ENCODE results near the gene KRTAP10-7. TPM values are rescaled to one million over a fixed set of nuclear protein-coding genes. Genes with fewer than 3 reads are reported as not detected.
"Not testable (repeated sequence)": the region's sequence is repeated elsewhere in the genome, so short reads cannot be mapped to it uniquely, and the experiment has no call there.

The KRTAP10-7 gene
- total and polyA plus RNA-seq, 2 of the 13 experiments (the other 11 are each of a cell fraction or from before 2014, with no cell fraction given): not detected

DNA sequence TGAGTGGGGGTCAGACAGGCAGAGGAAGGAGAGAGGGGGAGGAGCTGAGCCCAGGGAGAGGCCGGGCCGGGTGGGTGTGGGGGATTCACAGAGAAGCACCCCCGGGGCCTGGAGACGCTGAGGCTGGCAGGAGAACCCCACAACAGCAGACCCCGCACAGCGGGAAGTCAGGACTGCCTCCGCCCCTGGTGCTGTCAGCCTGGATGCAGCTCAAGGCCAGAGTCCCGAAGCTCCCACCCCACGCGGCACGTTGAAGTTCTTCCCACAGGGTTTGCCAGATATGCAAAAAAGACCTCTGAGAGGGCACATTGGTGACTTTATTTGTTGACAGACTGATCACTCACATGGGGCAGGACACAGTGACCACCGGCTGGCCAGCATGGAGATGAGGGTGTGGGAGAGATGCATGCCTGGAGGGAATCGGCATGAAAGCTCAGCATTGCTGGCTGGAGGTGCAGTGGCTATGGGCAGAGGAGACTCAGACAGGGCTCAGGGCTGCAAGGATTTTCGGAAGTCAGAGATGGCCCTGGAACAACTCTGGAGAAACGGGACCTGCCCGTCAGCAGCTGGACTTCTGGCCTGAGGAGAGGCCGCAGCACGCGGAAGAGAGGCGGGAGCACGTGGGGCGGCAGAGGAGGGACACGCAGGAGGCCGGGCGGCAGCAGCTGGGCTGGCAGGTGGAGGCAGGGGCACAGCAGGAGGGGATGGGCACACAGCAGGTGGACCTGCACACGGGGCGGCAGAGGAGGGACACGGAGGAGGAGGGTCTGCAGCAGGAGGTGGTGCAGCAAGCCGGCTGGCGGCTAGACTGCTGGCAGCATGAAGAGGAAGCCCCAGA is 42.7 kb upstream of the KRTAP10-7 start (continued):
- no peak for TF ChIP-seq FOXA3 (CRISPR knock-in tag; IDR thresholded peaks at IDR 0.05)
- TF ChIP-seq TBP (CRISPR knock-in tag; IDR thresholded peaks at IDR 0.05): no peak
- no peak for TF ChIP-seq PAF1 (CRISPR knock-in tag; IDR thresholded peaks at IDR 0.05)
- TF ChIP-seq ZNF484 (CRISPR knock-in tag; IDR thresholded peaks at IDR 0.05; ENCODE audit: borderline replicate concordance, low read depth): no peak
- TF ChIP-seq SRF (IDR thresholded peaks at IDR 0.05; ENCODE audit: low read depth, low read length): no peak

DNA sequence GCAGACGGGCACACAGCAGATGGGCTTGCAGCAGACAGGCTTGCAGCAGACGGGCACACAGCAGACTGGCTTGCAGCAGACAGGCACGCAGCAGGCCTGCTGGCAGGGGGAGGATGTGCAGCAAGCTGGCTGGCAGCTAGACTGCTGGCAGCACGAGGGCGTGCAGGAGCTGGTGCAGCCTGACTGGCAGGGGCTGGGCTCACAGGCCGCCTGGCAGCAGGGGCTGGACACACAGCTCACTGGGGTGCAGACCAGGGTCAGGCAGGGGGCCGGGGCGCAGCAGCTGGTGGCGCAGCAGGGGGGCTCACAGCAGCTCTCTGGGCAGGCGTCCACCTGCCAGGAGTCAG is 42.1 kb upstream of the KRTAP10-7 start:
- CTCF ChIA-PET (ENCODE audit: low intra/inter-chr PET ratio, low total read pairs); intact Hi-C loops (cut with micrococcal nuclease; ENCODE audit: unreplicated experiment); H3K4me1 ChIP-seq (ENCODE audit: insufficient read depth, low read length); H3K9me3 ChIP-seq (ENCODE audit: low read length); H3K27ac ChIP-seq (ENCODE audit: extremely low read length, insufficient read depth, low read length); H2AFZ ChIP-seq (ENCODE audit: low read length); H3K4me2 ChIP-seq (ENCODE audit: low read depth, low read length); BruUV-seq (replicated peaks); in situ Hi-C loops (cut with HindIII; ENCODE audit: extremely low pct_ligation_motif_present, low pct_unique_long_range_greater_than_20kb); H3K9ac ChIP-seq (ENCODE audit: insufficient read depth, low read depth, low read length); H3K79me2 ChIP-seq (ENCODE audit: insufficient read depth, low read length); DNase-seq (ENCODE audit: low spot score); POLR2A ChIA-PET; FAIRE-seq; H3K4me3 ChIP-seq (replicated peaks in 1 of 3; ENCODE audit: insufficient read depth in 1 of 3, low read depth in 2 of 3, low read length in 3 of 3); ATAC-seq; H4K20me1 ChIP-seq (ENCODE audit: insufficient read depth, low read length); H3K36me3 ChIP-seq (replicated peaks in 1 of 2; ENCODE audit: control insufficient read depth in 1 of 2, insufficient read depth in 2 of 2, low read length in 2 of 2): not testable (repeated sequence)
- WGBS (ENCODE audit: low lambda C conversion rate): no CpG with 5 or more reads among the region's 10 CpGs
- peaks cover 0 to 11% of the 10 kb centered on the region in 2 experiments; a peak in 2 of 5 replicates for H3K27me3 ChIP-seq (ENCODE audit: control insufficient read depth in 1 of 2, insufficient read depth in 2 of 2, low read length in 2 of 2)

GRCh38 chr21:44558695-44559094 is 41.7 kb upstream of the KRTAP10-7 start, which contains the start of gene KRTAP10-3:
Gene KRTAP10-3, minus strand, starts transcription at chr21:44558795. Its CDS starts 80 bp downstream, at chr21:44558715.
- TF ChIP-seq PHF21A (CRISPR knock-in tag; IDR thresholded peaks at IDR 0.05): no peak
- no peak for TF ChIP-seq NCOR1 (IDR thresholded peaks at IDR 0.05; ENCODE audit: borderline replicate concordance, low read length)
- TF ChIP-seq ZNF335 (CRISPR knock-in tag; IDR thresholded peaks at IDR 0.05): no peak
- TF ChIP-seq, protein P1, sequence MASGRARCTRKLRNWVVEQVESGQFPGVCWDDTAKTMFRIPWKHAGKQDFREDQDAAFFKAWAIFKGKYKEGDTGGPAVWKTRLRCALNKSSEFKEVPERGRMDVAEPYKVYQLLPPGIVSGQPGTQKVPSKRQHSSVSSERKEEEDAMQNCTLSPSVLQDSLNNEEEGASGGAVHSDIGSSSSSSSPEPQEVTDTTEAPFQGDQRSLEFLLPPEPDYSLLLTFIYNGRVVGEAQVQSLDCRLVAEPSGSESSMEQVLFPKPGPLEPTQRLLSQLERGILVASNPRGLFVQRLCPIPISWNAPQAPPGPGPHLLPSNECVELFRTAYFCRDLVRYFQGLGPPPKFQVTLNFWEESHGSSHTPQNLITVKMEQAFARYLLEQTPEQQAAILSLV (CRISPR knock-in tag; IDR thresholded peaks at IDR 0.05; ENCODE audit: borderline replicate concordance): no peak
- no peak for TF ChIP-seq ZNF720 (CRISPR knock-in tag; IDR thresholded peaks at IDR 0.05)
- TF ChIP-seq TFE3 (CRISPR knock-in tag; IDR thresholded peaks at IDR 0.05): no peak
- no peak for TF ChIP-seq FOXA1 (IDR thresholded peaks at IDR 0.05)
- TF ChIP-seq FOXA1 (CRISPR knock-in tag; IDR thresholded peaks at IDR 0.05): no peak
- intact Hi-C loops (cut with micrococcal nuclease; ENCODE audit: unreplicated experiment) (no loop called here), in situ Hi-C loops (cut with HindIII; ENCODE audit: extremely low pct_ligation_motif_present, low pct_unique_long_range_greater_than_20kb) (no loop called here)
- Histone ChIP-seq H3K36me3 (replicated peaks in 1 of 2; ENCODE audit: control insufficient read depth in 1 of 2, insufficient read depth in 2 of 2, low read length in 2 of 2) (no peaks in the 10 kb centered on the region), H3K4me1 (ENCODE audit: insufficient read depth, low read length) (no peaks in the 10 kb centered on the region), H3K9me3 (ENCODE audit: low read length) (no peaks in the 10 kb centered on the region), H3K79me2 (ENCODE audit: insufficient read depth, low read length) (no peaks in the 10 kb centered on the region), H3K27ac (ENCODE audit: extremely low read length, insufficient read depth, low read length) (no peak within 1 kb of the TSS), H4K20me1 (ENCODE audit: insufficient read depth, low read length) (no peaks in the 10 kb centered on the region), H3K4me2 (ENCODE audit: low read depth, low read length) (no peak within 1 kb of the TSS), H2AFZ (ENCODE audit: low read length) (no peak within 1 kb of the TSS), H3K9ac (ENCODE audit: insufficient read depth, low read depth, low read length) (no peak within 1 kb of the TSS), H3K27me3 (ENCODE audit: control insufficient read depth in 1 of 2, insufficient read depth in 2 of 2, low read length in 2 of 2) (peaks cover 0 to 11% of the 10 kb centered on the region in 2 experiments; a peak in 2 of 5 replicates), H3K4me3 (replicated peaks in 1 of 3; ENCODE audit: insufficient read depth in 1 of 3, low read depth in 2 of 3, low read length in 3 of 3) (no peak within 1 kb of the TSS)
- 31% methylated on average over 5 of the region's 5 CpGs for whole genome bisulfite sequencing (ENCODE audit: low lambda C conversion rate)
- ATAC-seq: no peak
- BruUV-seq (replicated peaks): no TSS peak
- POLR2A ChIA-PET: no interaction called here
- no peak for FAIRE-seq
- CTCF ChIA-PET (ENCODE audit: low intra/inter-chr PET ratio, low total read pairs): no interaction called here
- DNase-seq (ENCODE audit: low spot score): no peak

Measured in HepG2 (cell line).